H1 (cell line): Measurements from ENCODE around the gene WBP1. TPM values are rescaled to one million over a fixed set of nuclear protein-coding genes. Genes with fewer than 3 reads are reported as not detected.

Experiments
- CTCF ChIA-PET: fragments of 300-600 bp; sonication (Branson Sonifier 250); formaldehyde crosslinking; loops from one replicate; lab custom pipeline; 2021; ENCODE audit not compliant: partially characterized antibody; lab: Charles Lee
- POLR2A ChIA-PET: fragments of 300-600 bp; sonication (Branson Sonifier 250); formaldehyde crosslinking; loops from one replicate; lab custom pipeline; 2021; ENCODE audit warnings: inconsistent platforms; ENCODE audit not compliant: partially characterized antibody; lab: Charles Lee
- DNase-seq, 2 experiments: peaks; one replicate each; pipeline versions ENCODE4 v3.0.0 to v3.0.0-alpha.2; 2010 to 2022; ENCODE audit warnings: low spot score in 2 of 2, low read depth in 1 of 2, mixed read lengths in 1 of 2
- FAIRE-seq: peaks from 2 replicates; lab custom pipeline; 2011; peaks lifted over from hg19 to GRCh38; lab: Jason Lieb, UNC
- H2AFZ ChIP-seq: 2 replicates; pipeline ENCODE4 v1.8.1; 2012; ENCODE audit warnings: low read length, inconsistent platforms
- H2AK5ac ChIP-seq: 2 replicates; pipeline ENCODE4 v1.6.1; 2013; ENCODE audit warnings: low read depth, low read length
- H2BK120ac ChIP-seq: replicated peaks from 2 replicates; pipeline ENCODE3; 2013; ENCODE audit warnings: low read depth, low read length, inconsistent platforms
- H2BK12ac ChIP-seq: 2 replicates; pipeline ENCODE4 v1.6.1; 2013; ENCODE audit warnings: low read depth, low read length
- H2BK15ac ChIP-seq: 2 replicates; pipeline ENCODE4 v1.6.1; 2013; ENCODE audit warnings: low read length
- H2BK20ac ChIP-seq: 2 replicates; pipeline ENCODE4 v1.6.1; 2013; ENCODE audit warnings: low read length
- H2BK5ac ChIP-seq: 2 replicates; pipeline ENCODE4 v1.6.1; 2013; ENCODE audit warnings: low read depth, low read length
- H3K14ac ChIP-seq: 2 replicates; pipeline ENCODE4 v1.6.1; 2013; ENCODE audit warnings: inconsistent platforms; ENCODE audit not compliant: insufficient read length
- H3K18ac ChIP-seq: 2 replicates; pipeline ENCODE4 v1.6.1; 2013; ENCODE audit warnings: low read length; ENCODE audit errors: extremely low read depth
- H3K23ac ChIP-seq: 2 replicates; pipeline ENCODE4 v1.6.1; 2013; ENCODE audit warnings: inconsistent platforms; ENCODE audit not compliant: insufficient read length
- H3K23me2 ChIP-seq: 2 replicates; pipeline ENCODE4 v1.6.1; 2013; ENCODE audit warnings: low read depth, low read length
- H3K27ac ChIP-seq: 2 replicates; pipeline ENCODE4 v1.6.1; 2011; ENCODE audit warnings: low read depth, low read length, inconsistent platforms
- H3K27me3 ChIP-seq, 4 experiments: replicated peaks in 1 of 4; 1 replicate in 1 of 4; 2 replicates in 3 of 4; pipeline versions ENCODE4 v1.6.1 to v1.8.1; 2011 to 2013; ENCODE audit warnings: low read length in 3 of 4, mild to moderate bottlenecking in 3 of 4, inconsistent platforms in 2 of 4, mixed read lengths in 2 of 4, moderate library complexity in 1 of 4; ENCODE audit not compliant: control insufficient read depth in 3 of 4, insufficient read depth in 3 of 4; ENCODE audit errors: extremely low read depth in 1 of 4
- H3K36me3 ChIP-seq, 4 experiments: 2 replicates each; pipeline versions ENCODE4 v1.6.1 to v1.8.1; 2011 to 2013; ENCODE audit warnings: mild to moderate bottlenecking in 4 of 4, low read length in 3 of 4, moderate library complexity in 2 of 4, control low read depth in 1 of 4, inconsistent platforms in 1 of 4; ENCODE audit not compliant: insufficient read depth in 4 of 4, control insufficient read depth in 2 of 4
- H3K4ac ChIP-seq: replicated peaks from 2 replicates; pipeline ENCODE3; 2013; ENCODE audit warnings: low read length, low read depth, mixed read lengths, inconsistent platforms; ENCODE audit not compliant: insufficient read length
- H3K4me1 ChIP-seq, 4 experiments: replicated peaks in 1 of 4; 1 replicate in 1 of 4; 2 replicates in 3 of 4; pipeline versions ENCODE4 v1.6.1 to v1.8.1; 2011 to 2013; ENCODE audit warnings: low read length in 3 of 4, inconsistent platforms in 2 of 4, mixed read lengths in 1 of 4; ENCODE audit not compliant: insufficient read depth in 4 of 4, control insufficient read depth in 3 of 4
- H3K4me2 ChIP-seq, 2 experiments: 2 replicates each; pipeline versions ENCODE4 v1.6.1 to v1.8.1; 2011 to 2013; ENCODE audit warnings: low read depth in 2 of 2, low read length in 2 of 2, control low read depth in 1 of 2, inconsistent platforms in 1 of 2, mild to moderate bottlenecking in 1 of 2; ENCODE audit not compliant: insufficient read depth in 1 of 2
- H3K4me3 ChIP-seq, 4 experiments: fragments of 200-600, 300-600 bp in 1 of 4; sonication (generic), shearing (Covaris generic), sonication (Bioruptor Twin) in 1 of 4; 2 replicates each; pipeline versions ENCODE4 v1.5.1 to v1.8.1; 2011 to 2016; ENCODE audit warnings: low read length in 4 of 4, low read depth in 3 of 4, control low read depth in 2 of 4, inconsistent platforms in 2 of 4, mild to moderate bottlenecking in 2 of 4, mixed read lengths in 1 of 4, moderate library complexity in 1 of 4; ENCODE audit not compliant: insufficient read depth in 2 of 4; ENCODE audit errors: extremely low read depth in 1 of 4
- H3K56ac ChIP-seq: replicated peaks from 2 replicates; pipeline ENCODE3; 2013; ENCODE audit warnings: low read depth, mild to moderate bottlenecking, mixed read lengths, low read length, inconsistent platforms; ENCODE audit not compliant: insufficient read length
- H3K79me1 ChIP-seq: 2 replicates; pipeline ENCODE4 v1.6.1; 2013; ENCODE audit warnings: low read depth, low read length, control low read depth
- H3K79me2 ChIP-seq, 2 experiments: 2 replicates each; pipeline versions ENCODE4 v1.6.1 to v1.8.1; 2012 to 2013; ENCODE audit warnings: low read length in 2 of 2, mild to moderate bottlenecking in 2 of 2, inconsistent platforms in 1 of 2; ENCODE audit not compliant: insufficient read depth in 2 of 2, control insufficient read depth in 1 of 2
- H3K9ac ChIP-seq, 4 experiments: replicated peaks in 1 of 4; 1 replicate in 1 of 4; 2 replicates in 3 of 4; pipeline versions ENCODE4 v1.6.1 to v1.8.1; 2011 to 2013; ENCODE audit warnings: low read depth in 3 of 4, low read length in 3 of 4, control low read depth in 2 of 4, mild to moderate bottlenecking in 2 of 4, moderate library complexity in 2 of 4, inconsistent platforms in 1 of 4; ENCODE audit errors: extremely low read depth in 1 of 4
- H3K9me3 ChIP-seq, 2 experiments: 2 replicates each; pipeline versions ENCODE4 v1.6.1 to v1.8.1; 2012 to 2013; ENCODE audit warnings: mild to moderate bottlenecking in 2 of 2, moderate library complexity in 2 of 2, control low read depth in 1 of 2, inconsistent platforms in 1 of 2, low read depth in 1 of 2, low read length in 1 of 2, mixed read lengths in 1 of 2; ENCODE audit not compliant: insufficient read depth in 2 of 2
- H4K20me1 ChIP-seq, 2 experiments: replicated peaks in 1 of 2; 2 replicates each; pipeline versions ENCODE3 to v1.8.1; 2011 to 2013; ENCODE audit warnings: inconsistent platforms in 2 of 2, low read length in 2 of 2, mild to moderate bottlenecking in 1 of 2; ENCODE audit not compliant: insufficient read depth in 2 of 2, control insufficient read depth in 1 of 2
- H4K5ac ChIP-seq: 2 replicates; pipeline ENCODE4 v1.6.1; 2013; ENCODE audit warnings: low read length, low read depth, mixed read lengths, inconsistent platforms; ENCODE audit not compliant: insufficient read length
- H4K8ac ChIP-seq: 2 replicates; pipeline ENCODE4 v1.8.0; 2013; ENCODE audit warnings: mild to moderate bottlenecking, moderate library complexity, low read length, inconsistent platforms; ENCODE audit not compliant: insufficient read depth; ENCODE audit errors: extremely low read depth
- H4K91ac ChIP-seq: replicated peaks from 2 replicates; pipeline ENCODE3; 2013; ENCODE audit warnings: low read length, mixed read lengths, inconsistent platforms; ENCODE audit not compliant: insufficient read length
- BRCA1 ChIP-seq: IDR thresholded peaks from 2 replicates; pipeline ENCODE4 v1.6.1; 2012; ENCODE audit warnings: low read depth, low read length, improper control_type of control experiment
- CEBPB ChIP-seq: IDR thresholded peaks from 2 replicates; pipeline ENCODE4 v1.6.1; 2012; ENCODE audit warnings: low read depth, low read length
- E2F6 ChIP-seq: IDR thresholded peaks from 2 replicates; pipeline ENCODE4 v1.6.1; 2012; ENCODE audit warnings: inconsistent platforms
- EZH2 ChIP-seq: fragments of 200-600 bp; sonication (generic); IDR thresholded peaks from 2 replicates; pipeline ENCODE4 v1.7.1; 2012; ENCODE audit warnings: low read depth, mild to moderate bottlenecking, moderate library complexity, low read length, inconsistent platforms; ENCODE audit not compliant: severe bottlenecking
- FOSL1 ChIP-seq: IDR thresholded peaks from 2 replicates; pipeline ENCODE4 v1.6.1; 2011; ENCODE audit warnings: mild to moderate bottlenecking, low read depth, low read length, moderate library complexity; ENCODE audit not compliant: insufficient read depth
- MAFK ChIP-seq: IDR thresholded peaks from 2 replicates; pipeline ENCODE4 v1.6.1; 2012; ENCODE audit warnings: low read depth, mild to moderate bottlenecking, improper control_type of control experiment, low read length
- POLR2A ChIP-seq, 2 experiments: IDR thresholded peaks; 1 replicate in 1 of 2; 2 replicates in 1 of 2; pipeline ENCODE4 v1.6.1; 2011; ENCODE audit warnings: low read depth in 2 of 2, low read length in 2 of 2, mild to moderate bottlenecking in 2 of 2; ENCODE audit errors: control extremely low read depth in 1 of 2
- RFX5 ChIP-seq: IDR thresholded peaks from 2 replicates; pipeline ENCODE4 v1.6.1; 2011; ENCODE audit warnings: low read depth, low read length, improper control_type of control experiment, borderline replicate concordance
- RXRA ChIP-seq: IDR thresholded peaks from 2 replicates; pipeline ENCODE4 v1.6.1; 2011; ENCODE audit warnings: low read depth, mild to moderate bottlenecking, low read length, moderate library complexity; ENCODE audit not compliant: insufficient read depth
- SAP30 ChIP-seq: fragments of 300-600 bp; sonication (generic); IDR thresholded peaks from 2 replicates; pipeline ENCODE4 v1.7.1; 2012; ENCODE audit warnings: low read length, moderate library complexity, mild to moderate bottlenecking, inconsistent platforms; ENCODE audit not compliant: insufficient read depth, insufficient replicate concordance
- TEAD4 ChIP-seq: IDR thresholded peaks from 2 replicates; pipeline ENCODE4 v1.6.1; 2012; ENCODE audit warnings: low read depth, low read length, inconsistent platforms, mixed read lengths
- ZNF274 ChIP-seq: IDR thresholded peaks from 2 replicates; pipeline ENCODE4 v1.7.0; 2012; ENCODE audit warnings: low read length, borderline replicate concordance; ENCODE audit errors: extremely low read depth
- WGBS, 2 experiments: shearing (Covaris generic) in 1 of 2; methylation state at CpG; one replicate each; pipeline versions ENCODE4 v1.1.6 to v1.1.7; 2013 to 2015; ENCODE audit warnings: low lambda C conversion rate in 2 of 2, mixed read lengths in 2 of 2, inconsistent platforms in 1 of 2, low coverage in 1 of 2, missing lambda C conversion rate in 1 of 2; ENCODE audit not compliant: insufficient replicate concordance in 2 of 2, insufficient coverage in 1 of 2, insufficient read length in 1 of 2; ENCODE audit errors: extremely low coverage in 1 of 2, missing lambda C conversion rate in 1 of 2; 5-methylcytosine and 5-hydroxymethylcytosine counted together
- polyA plus RNA-seq, 7 experiments: library from polyadenylated mRNA; depleted of rRNA in 3 of 7; stranded (reverse) in 5 of 7; unstranded in 2 of 7; fragments of >200 nt in 5 of 7; fragments of 200-250 nt in 2 of 7; gene quantifications; 1 replicate in 5 of 7; 2 replicates in 1 of 7; 4 replicates in 1 of 7; pipeline versions ENCODE4 v1.2.1 to v1.2.3, GENCODE V29; 2011 to 2013; ENCODE audit warnings: missing spikeins in 2 of 7, mixed read lengths in 2 of 7
- total RNA-seq: library from RNA; stranded (reverse); fragmentation: NEBNext Ultra II Directional; extraction: Animal tissue kit (Norgen Biotek cat#: 25700); gene quantifications from 2 replicates; pipeline ENCODE4 v1.2.1, GENCODE V29; 2021

WBP1 gene
- total and polyA plus RNA-seq, 2 of the 8 experiments (the other 6 are each of a cell fraction or from before 2014, with no cell fraction given), result 57.2 to 190 TPM

GRCh38 chr2:74414441-74414840 lies 43.8 kb upstream of the WBP1 start:
- no peak overlapping the region for H2AFZ ChIP-seq
- H3K27me3 ChIP-seq, result no peaks in the 10 kb centered on the region
- H3K56ac ChIP-seq, result no peak overlapping the region
- no peak overlapping the region for H4K91ac ChIP-seq
- H3K23me2 ChIP-seq, result no peaks in the 10 kb centered on the region
- peaks cover 0 to 13% (median 0%) of the 10 kb centered on the region in 4 experiments; a peak in 3 of 7 replicates for H3K4me1 ChIP-seq
- H3K14ac ChIP-seq, result no peak overlapping the region
- no peak overlapping the region for H4K5ac ChIP-seq
- H3K27ac ChIP-seq, result no peak overlapping the region
- no peak for DNase-seq
- ChIA-PET POLR2A (interaction anchor here (0.5 to 0.9 kb wide), 4 partner anchors 9 to 44 kb away, joined by 3 to 4 read pairs (median 3); partner anchors contain the start of gene WBP1), CTCF (interaction anchor here (0.7 to 4.0 kb wide), 4 partner anchors 14 to 28 kb away, joined by 3 to 19 read pairs (median 4); no protein-coding TSS in a partner anchor)
- H3K79me2 ChIP-seq, result no peaks in the 10 kb centered on the region
- no peak overlapping the region for H2AK5ac ChIP-seq
- H3K9me3 ChIP-seq, result no peaks in the 10 kb centered on the region
- no peak overlapping the region for H2BK12ac ChIP-seq
- no peak overlapping the region for H3K18ac ChIP-seq
- H3K4me3 ChIP-seq, result no peak overlapping the region
- no peak for FAIRE-seq
- H3K4me2 ChIP-seq, result peak overlapping the region in 1 of 2 experiments; percentile 52; a peak in 1 of 4 replicates
- H4K8ac ChIP-seq, result peak overlapping the region; percentile 89
- no peaks in the 10 kb centered on the region for H3K79me1 ChIP-seq
- H3K4ac ChIP-seq, result no peak overlapping the region
- WGBS, 2 experiments, result 90% methylated on average over 14 of the region's 19 CpGs; no CpG with 5 or more reads in 1 of the 2 experiments
- no peak overlapping the region for H2BK5ac ChIP-seq
- no peaks in the 10 kb centered on the region for H3K36me3 ChIP-seq
- no peak overlapping the region for H3K23ac ChIP-seq
- no peak overlapping the region for H3K9ac ChIP-seq
- H2BK20ac ChIP-seq, result no peak overlapping the region
- H2BK120ac ChIP-seq, result no peak overlapping the region
- H2BK15ac ChIP-seq, result 0 out of 2 replicates have a peak overlapping the region, but pooled peaks have one; percentile 29
- H4K20me1 ChIP-seq, result no peaks in the 10 kb centered on the region
- no peak for TF ChIP-seq MAFK
- TF ChIP-seq RXRA, result no peak
- TF ChIP-seq CEBPB, result no peak
- no peak for TF ChIP-seq POLR2A (IDR thresholded peaks at IDR 0.05; ENCODE audit: control extremely low read depth in 1 of 2, low read depth in 2 of 2, low read length in 2 of 2)
- no peak for TF ChIP-seq ZNF274
- TF ChIP-seq BRCA1, result no peak
- TF ChIP-seq TEAD4, result no peak
- TF ChIP-seq RFX5, result no peak
- no peak for TF ChIP-seq EZH2
- TF ChIP-seq FOSL1, result no peak
- TF ChIP-seq E2F6, result no peak
- no peak for TF ChIP-seq SAP30
